Adrenal gland (tissue), 12 donors: ENCODE data around the gene KCTD17. TPM values are rescaled to one million over a fixed set of nuclear protein-coding genes. Genes with fewer than 3 reads are reported as not detected.
A peak's percentile ranks its signal among the peaks of the same experiment; 100 is the strongest.

ENCODE experiments used
- DNase-seq, 7 donors: peaks; one replicate each; pipeline ENCODE4 v3.0.0-alpha.2; 2019 to 2020
- H3K27ac ChIP-seq, 5 donors: fragments of 200-600 bp; sonication (generic) in 4 of 5; 1 replicate in 3 of 5; 2 replicates in 2 of 5; pipeline versions ENCODE4 v1.5.1 to v1.8.0; 2016 to 2020; ENCODE audit warnings: mild to moderate bottlenecking in 1 of 5
- H3K27me3 ChIP-seq: fragments of 200-600 bp; 2 replicates; pipeline ENCODE4 v1.8.0; 2021
- H3K36me3 ChIP-seq, 2 donors: fragments of 200-600 bp; replicated peaks in 1 of 2; 1 replicate in 1 of 2; 2 replicates in 1 of 2; pipeline versions ENCODE4 v1.5.1 to v1.8.0; 2018 to 2022
- H3K4me1 ChIP-seq, 2 donors: fragments of 200-600 bp; replicated peaks in 1 of 2; 1 replicate in 1 of 2; 2 replicates in 1 of 2; pipeline versions ENCODE4 v1.5.1 to v1.8.0; 2018 to 2021
- H3K4me3 ChIP-seq, 4 donors: fragments of 200-600 bp; sonication (generic) in 3 of 4; one replicate each; pipeline ENCODE4 v1.5.1; 2016 to 2018
- H3K9me3 ChIP-seq, 3 donors: fragments of 200-600 bp; sonication (generic) in 1 of 3; replicated peaks in 1 of 3; 1 replicate in 2 of 3; 2 replicates in 1 of 3; pipeline versions ENCODE4 v1.5.1 to v1.8.0; 2016 to 2021
- POLR2A ChIP-seq, 2 donors: fragments of 450-650 bp; IDR thresholded peaks; one replicate each; pipeline ENCODE4 v1.6.1; 2017; ENCODE audit warnings: antibody characterized with exemption in 2 of 2, mild to moderate bottlenecking in 2 of 2, moderate library complexity in 1 of 2
- WGBS, 4 donors: extraction: QIAGEN DNeasy Blood & Tissue Kit in 2 of 4; methylation state at CpG; one replicate each; pipeline versions ENCODE4 v1.1.5 to v1.1.7; 2013 to 2017; 5-methylcytosine and 5-hydroxymethylcytosine counted together
- intact Hi-C, 2 donors: fragments of 100-400 bp; cut with DNase I; formaldehyde crosslinking; loops; one replicate each; pipeline versions ENCODE4 v1.14.1 to v1.15.0; 2022 to 2023
- polyA plus RNA-seq, 3 donors: library from polyadenylated mRNA; stranded (reverse); fragments of 200-250 nt in 2 of 3; fragments of 350-450 nt in 1 of 3; fragmentation: Illumina TruSeq in 1 of 3; extraction: RNeasy Lipid Tissue Mini Kit (QIAGEN cat#74804) in 1 of 3; gene quantifications; one replicate each; pipeline ENCODE4 v1.2.3, GENCODE V29; 2013 to 2014
- total RNA-seq, 9 donors: library from RNA; depleted of rRNA in 4 of 9; stranded (reverse); fragments of >200 nt in 4 of 9; fragments of 120-200 nt in 1 of 9; fragmentation: NEBNext Ultra II Directional in 1 of 9; extraction: Animal tissue kit (Norgen Biotek cat#: 25700) in 1 of 9; gene quantifications; one replicate each; pipeline versions ENCODE4 v1.1.0 to v1.2.4, GENCODE V29; 2013 to 2023
- TF ChIP-seq, protein P1 (sequence below), 6 experiments: fragments of 450-650 bp in 4 of 6; fragments of 200-600 bp in 2 of 6; sonication (generic) in 1 of 6; IDR thresholded peaks; 1 replicate in 5 of 6; 2 replicates in 1 of 6; pipeline versions ENCODE4 v1.5.1 to v1.8.0; 2016 to 2021; ENCODE audit warnings: antibody characterized with exemption in 6 of 6, mild to moderate bottlenecking in 2 of 6, moderate library complexity in 1 of 6
- donor health status: healthy with polysubstance abuse.
- donor health status: Bipolar disorder and iron deficiency.
- donor health status: DM: yes; HTN: yes; CAD: no.
- donor health status: DM: no; HTN: no; CAD: no.
- donor health status: DM: no; HTN: no; CAD: no.
- donor health status: DM: yes; HTN: yes; CAD: no.

Gene KCTD17
- total and polyA plus RNA-seq, 12 donors, result 10.0 to 71.5 (median 27.0) TPM

DNA sequence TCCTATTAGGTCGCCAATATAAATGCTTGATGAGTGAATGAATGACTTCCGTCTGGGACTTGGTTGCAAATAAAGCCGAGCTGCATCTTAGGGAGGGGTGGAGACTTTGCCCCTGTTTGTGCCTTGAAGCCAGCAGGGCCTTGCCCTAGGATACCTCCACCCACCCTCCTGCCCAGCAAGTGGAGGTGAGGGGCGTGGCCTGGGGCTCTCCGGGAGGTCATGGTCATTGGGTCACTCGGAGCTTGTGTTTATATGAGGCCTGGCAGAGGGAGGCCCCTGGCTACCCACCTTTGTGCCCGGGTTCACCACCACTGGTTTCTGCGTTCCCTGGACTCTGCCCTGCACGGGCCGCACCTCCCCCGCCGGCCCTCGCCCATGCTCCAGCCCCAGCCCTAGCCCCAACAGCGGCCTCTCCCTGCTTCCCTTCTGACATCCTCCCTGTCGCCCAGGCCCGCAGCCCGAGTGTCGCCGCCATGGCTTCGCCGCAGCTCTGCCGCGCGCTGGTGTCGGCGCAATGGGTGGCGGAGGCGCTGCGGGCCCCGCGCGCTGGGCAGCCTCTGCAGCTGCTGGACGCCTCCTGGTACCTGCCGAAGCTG is 27.7 kb upstream of the KCTD17 start:
- H3K27me3 ChIP-seq, result no peaks in the 10 kb centered on the region
- WGBS, 4 donors, result 91 to 93% (median 92%) methylated on average over 26 to 34 of the region's 34 CpGs
- H3K9me3 ChIP-seq, result no peaks in the 10 kb centered on the region
- peak overlapping the region in 1 of 5 donors; percentile 8 for H3K27ac ChIP-seq
- no peak overlapping the region for H3K4me3 ChIP-seq
- TF ChIP-seq, protein P1, sequence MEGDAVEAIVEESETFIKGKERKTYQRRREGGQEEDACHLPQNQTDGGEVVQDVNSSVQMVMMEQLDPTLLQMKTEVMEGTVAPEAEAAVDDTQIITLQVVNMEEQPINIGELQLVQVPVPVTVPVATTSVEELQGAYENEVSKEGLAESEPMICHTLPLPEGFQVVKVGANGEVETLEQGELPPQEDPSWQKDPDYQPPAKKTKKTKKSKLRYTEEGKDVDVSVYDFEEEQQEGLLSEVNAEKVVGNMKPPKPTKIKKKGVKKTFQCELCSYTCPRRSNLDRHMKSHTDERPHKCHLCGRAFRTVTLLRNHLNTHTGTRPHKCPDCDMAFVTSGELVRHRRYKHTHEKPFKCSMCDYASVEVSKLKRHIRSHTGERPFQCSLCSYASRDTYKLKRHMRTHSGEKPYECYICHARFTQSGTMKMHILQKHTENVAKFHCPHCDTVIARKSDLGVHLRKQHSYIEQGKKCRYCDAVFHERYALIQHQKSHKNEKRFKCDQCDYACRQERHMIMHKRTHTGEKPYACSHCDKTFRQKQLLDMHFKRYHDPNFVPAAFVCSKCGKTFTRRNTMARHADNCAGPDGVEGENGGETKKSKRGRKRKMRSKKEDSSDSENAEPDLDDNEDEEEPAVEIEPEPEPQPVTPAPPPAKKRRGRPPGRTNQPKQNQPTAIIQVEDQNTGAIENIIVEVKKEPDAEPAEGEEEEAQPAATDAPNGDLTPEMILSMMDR (IDR thresholded peaks at IDR 0.05), result no peak
- TF ChIP-seq POLR2A (IDR thresholded peaks at IDR 0.05), result no peak
- peaks cover 37 to 50% of the 10 kb centered on the region in 2 donors for H3K4me1 ChIP-seq
- intact Hi-C loops, result no loop called here
- DNase-seq, result no peak
- peaks cover 0 to 35% of the 10 kb centered on the region in 2 donors for H3K36me3 ChIP-seq

GRCh38 chr22:37024339-37025157 is 27.0 kb upstream of the KCTD17 start:
- H3K27me3 ChIP-seq, result no peaks in the 10 kb centered on the region
- peaks cover 0 to 42% of the 10 kb centered on the region in 2 donors for H3K36me3 ChIP-seq
- H3K9me3 ChIP-seq, result no peaks in the 10 kb centered on the region
- intact Hi-C loops, result no loop called here
- H3K27ac ChIP-seq, result peak overlapping the region in 3 of 5 donors; percentile 21 to 77 (median 69)
- TF ChIP-seq POLR2A (IDR thresholded peaks at IDR 0.05), result no peak
- TF ChIP-seq, protein P1 (IDR thresholded peaks at IDR 0.05), result no peak
- no peak for DNase-seq
- peaks cover 37 to 50% of the 10 kb centered on the region in 2 donors for H3K4me1 ChIP-seq
- no peak overlapping the region for H3K4me3 ChIP-seq
- 91 to 92% (median 92%) methylated on average over 60 to 71 of the region's 71 CpGs for WGBS, 4 donors

- intact Hi-C loops, result no loop called here
- H3K4me1 ChIP-seq, result peaks cover 33 to 45% of the 10 kb centered on the region in 2 donors
- H3K9me3 ChIP-seq, result no peaks in the 10 kb centered on the region
- H3K36me3 ChIP-seq, result peaks cover 0 to 47% of the 10 kb centered on the region in 2 donors
- peak in 1 of 2 donors; percentile 26 for TF ChIP-seq POLR2A (IDR thresholded peaks at IDR 0.05)
- TF ChIP-seq, protein P1 (IDR thresholded peaks at IDR 0.05), result no peak
- no peaks in the 10 kb centered on the region for H3K27me3 ChIP-seq
- peak overlapping the region in 3 of 5 donors; percentile 22 to 77 (median 69) for H3K27ac ChIP-seq
- 41 to 71% (median 59%) methylated on average over 4 to 10 of the region's 10 CpGs for WGBS, 4 donors
- peak in 6 of 7 donors; percentile 67 to 80 (median 72) for DNase-seq
- H3K4me3 ChIP-seq, result no peak overlapping the region
Measured at GRCh38 chr22:37025500-37026070, 26.0 kb upstream of the KCTD17 start.

- Histone ChIP-seq H3K9me3 (no peaks in the 10 kb centered on the region), H3K27me3 (no peaks in the 10 kb centered on the region), H3K4me1 (peaks cover 26 to 37% of the 10 kb centered on the region in 2 donors), H3K36me3 (peaks cover 0 to 47% of the 10 kb centered on the region in 2 donors), H3K4me3 (no peak overlapping the region), H3K27ac (peak overlapping the region in 1 of 5 donors; percentile 69)
- intact Hi-C loops, result no loop called here
- no peak for TF ChIP-seq POLR2A (IDR thresholded peaks at IDR 0.05)
- TF ChIP-seq, protein P1 (IDR thresholded peaks at IDR 0.05), result no peak
- DNase-seq, result no peak
- 85 to 88% (median 87%) methylated on average over 4 to 5 of the region's 5 CpGs for WGBS, 4 donors
Measured at GRCh38 chr22:37026325-37026724, 25.2 kb upstream of the KCTD17 start.
